ENCODE measurements around the gene ETV3L.

DNA sequence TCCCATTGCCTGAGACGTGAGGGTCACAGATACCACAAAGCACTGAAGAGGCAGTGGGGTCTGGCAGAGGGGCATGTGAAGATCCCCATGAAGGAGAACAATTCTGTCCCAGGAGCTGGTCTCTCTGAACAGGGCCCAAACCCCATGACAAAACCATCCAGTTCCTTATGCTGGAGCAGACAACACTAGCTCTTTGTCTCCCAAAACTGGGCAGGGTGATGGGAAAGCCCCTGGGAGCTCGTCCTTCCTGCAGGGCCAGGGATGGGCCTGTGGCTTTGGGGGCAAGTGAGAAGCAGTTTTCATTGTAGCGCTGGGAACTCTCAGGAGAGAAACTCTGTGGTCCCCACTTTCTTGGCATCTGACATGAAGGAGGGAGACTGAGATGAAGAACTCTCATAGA, 8.8 kb downstream of the ETV3L start:
- no peak for TF ChIP-seq EZH2phosphoT487 (IDR thresholded peaks at IDR 0.05; ENCODE audit: insufficient read depth, low read depth)
- TF ChIP-seq EZH2 (IDR thresholded peaks at IDR 0.05; ENCODE audit: insufficient read depth, poor library complexity, severe bottlenecking) = no peak

Data from GM23248 (cell line).